Esophagus muscularis mucosa (tissue), 4 donors: Measurements from ENCODE around the gene RFNG. TPM values are rescaled to one million over a fixed set of nuclear protein-coding genes. Genes with fewer than 3 reads are reported as not detected.

Experiments
- DNase-seq: peaks from one replicate; pipeline ENCODE4 v3.0.0-alpha.2; 2017; ENCODE audit errors: extremely low spot score
- H3K27ac ChIP-seq, 4 donors: fragments of 200-600 bp; sonication (generic); replicated peaks in 1 of 4; 1 replicate in 3 of 4; 2 replicates in 1 of 4; pipeline ENCODE4 v1.5.1; 2016 to 2019; ENCODE audit warnings: mild to moderate bottlenecking in 1 of 4
- H3K27me3 ChIP-seq, 4 donors: fragments of 200-600 bp; sonication (generic); one replicate each; pipeline versions ENCODE4 v1.5.1 to v1.6.0; 2016 to 2019
- H3K36me3 ChIP-seq, 4 donors: fragments of 200-600 bp; sonication (generic); one replicate each; pipeline ENCODE4 v1.5.1; 2016 to 2019
- H3K4me1 ChIP-seq, 4 donors: fragments of 200-600 bp; sonication (generic); one replicate each; pipeline ENCODE4 v1.5.1; 2016 to 2019
- H3K4me3 ChIP-seq, 4 donors: fragments of 200-600 bp; sonication (generic); 1 replicate in 2 of 4; 2 replicates in 2 of 4; pipeline ENCODE4 v1.5.1; 2016 to 2019; ENCODE audit warnings: mild to moderate bottlenecking in 4 of 4, moderate library complexity in 1 of 4
- H3K9me3 ChIP-seq, 4 donors: fragments of 200-600 bp; sonication (generic); 1 replicate in 3 of 4; 2 replicates in 1 of 4; pipeline ENCODE4 v1.5.1; 2016 to 2019
- CTCF ChIP-seq, 3 experiments: fragments of 200-600 bp in 2 of 3; fragments of 450-650 bp in 1 of 3; sonication (generic) in 2 of 3; IDR thresholded peaks; one replicate each; pipeline ENCODE4 v1.5.1; 2017 to 2019; ENCODE audit warnings: antibody characterized with exemption in 3 of 3, mild to moderate bottlenecking in 2 of 3, moderate library complexity in 1 of 3
- EP300 ChIP-seq: sonication (generic); formaldehyde crosslinking; IDR thresholded peaks from one replicate; pipeline ENCODE4 v1.6.1; 2017; ENCODE audit warnings: antibody characterized with exemption
- POLR2A ChIP-seq: fragments of 450-650 bp; IDR thresholded peaks from one replicate; pipeline ENCODE4 v1.6.1; 2017; ENCODE audit warnings: antibody characterized with exemption, moderate library complexity, mild to moderate bottlenecking, low read depth
- POLR2AphosphoS5 ChIP-seq, 2 donors: sonication (generic); formaldehyde crosslinking; IDR thresholded peaks; one replicate each; pipeline ENCODE4 v1.6.1; 2017; ENCODE audit warnings: antibody characterized with exemption in 2 of 2
- WGBS: methylation state at CpG from one replicate; pipeline ENCODE4 v1.1.5; 2018; 5-methylcytosine and 5-hydroxymethylcytosine counted together
- intact Hi-C: fragments of 100-400 bp; cut with DNase I; formaldehyde crosslinking; loops from one replicate; pipeline ENCODE4 v1.15.1; 2023
- total RNA-seq, 4 donors: library from RNA; depleted of rRNA; stranded (reverse); fragments of >200 nt; gene quantifications; one replicate each; pipeline versions ENCODE4 v1.1.0 to v1.2.1, GENCODE V29; 2016

The RFNG gene
- total RNA-seq, 4 donors from 2014 or later = 32.4 to 54.8 (median 42.5) TPM

GRCh38 chr17:82088838-82089722 lies 37.5 kb upstream of the RFNG start:
- 92% methylated on average over 20 of the region's 47 CpGs for WGBS
- no peak for DNase-seq
- H3K27ac ChIP-seq = no peak overlapping the region
- no peaks in the 10 kb centered on the region for H3K9me3 ChIP-seq
- intact Hi-C loops = no loop called here
- H3K36me3 ChIP-seq = peaks cover 90 to 100% (median 100%) of the 10 kb centered on the region in 4 donors
- no peak overlapping the region for H3K4me3 ChIP-seq
- no peaks in the 10 kb centered on the region for H3K27me3 ChIP-seq
- TF ChIP-seq POLR2AphosphoS5 (IDR thresholded peaks at IDR 0.05) (no peak), CTCF (IDR thresholded peaks at IDR 0.05) (no peak), EP300 (no peak), POLR2A (no peak)
- H3K4me1 ChIP-seq = no peaks in the 10 kb centered on the region

GRCh38 chr17:82087961-82088837 lies 36.6 kb upstream of the RFNG start:
- Histone ChIP-seq H3K27me3 (no peaks in the 10 kb centered on the region), H3K36me3 (peaks cover 95 to 100% (median 100%) of the 10 kb centered on the region in 4 donors), H3K4me3 (no peak overlapping the region), H3K9me3 (no peaks in the 10 kb centered on the region), H3K27ac (no peak overlapping the region), H3K4me1 (no peaks in the 10 kb centered on the region)
- DNase-seq = no peak
- intact Hi-C loops = no loop called here
- 95% methylated on average over 47 of the region's 48 CpGs for WGBS
- TF ChIP-seq EP300 = no peak
- no peak for TF ChIP-seq POLR2AphosphoS5 (IDR thresholded peaks at IDR 0.05)
- no peak for TF ChIP-seq POLR2A
- TF ChIP-seq CTCF (IDR thresholded peaks at IDR 0.05) = no peak

GRCh38 chr17:82086941-82087906 lies 35.6 kb upstream of the RFNG start:
- 87% methylated on average over 11 of the region's 39 CpGs for WGBS
- Histone ChIP-seq H3K4me1 (no peaks in the 10 kb centered on the region), H3K27me3 (no peaks in the 10 kb centered on the region), H3K9me3 (no peaks in the 10 kb centered on the region), H3K36me3 (peaks cover 95 to 100% (median 100%) of the 10 kb centered on the region in 4 donors), H3K4me3 (no peak overlapping the region), H3K27ac (no peak overlapping the region)
- intact Hi-C loops = no loop called here
- DNase-seq = no peak
- TF ChIP-seq POLR2AphosphoS5 (IDR thresholded peaks at IDR 0.05) (no peak), CTCF (IDR thresholded peaks at IDR 0.05) (no peak), EP300 (no peak), POLR2A (no peak)
